ENCODE results near the gene KSR2.

DNA sequence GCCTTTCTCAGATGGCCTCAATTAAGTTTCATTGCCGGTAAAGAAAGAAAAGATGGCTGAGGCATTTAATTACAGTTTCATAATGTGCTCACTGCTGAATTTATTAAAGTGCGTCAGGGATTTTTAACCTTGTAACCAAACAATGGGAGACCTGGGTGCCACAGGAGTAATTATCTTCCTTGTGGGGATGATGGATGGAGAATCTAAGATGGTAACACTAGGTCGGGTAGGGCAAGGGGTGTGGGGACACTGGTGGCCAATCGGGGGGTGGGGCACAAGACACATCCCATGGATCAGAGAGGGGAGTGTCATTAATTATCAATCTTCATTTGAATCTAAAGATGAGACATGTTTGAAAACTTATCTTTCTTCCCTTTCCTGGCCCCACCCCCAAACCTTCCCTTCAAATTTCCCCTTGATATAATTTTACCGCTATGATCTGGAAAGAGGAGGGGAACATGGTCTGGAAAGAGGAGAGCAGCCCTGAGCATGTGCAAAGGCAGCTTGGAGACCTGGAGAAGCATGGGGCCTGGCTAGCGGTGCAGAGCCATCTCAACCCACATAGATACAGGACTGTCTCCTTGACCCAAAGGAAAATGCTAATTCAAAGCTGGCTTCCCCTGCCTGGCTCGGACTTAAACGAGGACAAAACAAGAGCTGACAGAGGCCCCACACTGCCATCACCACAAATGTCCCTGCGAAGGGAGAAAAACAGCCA lies 376.0 kb downstream of the KSR2 start:
- TF ChIP-seq POLR2AphosphoS5 (IDR thresholded peaks at IDR 0.05; ENCODE audit: borderline replicate concordance, low read depth, low read length) = no peak
- TF ChIP-seq EZH2 (IDR thresholded peaks at IDR 0.05) = no peak

All from SK-N-MC (cell line).